WI38 (cell line): Measurements from ENCODE around the gene VWF.

Source experiments
- H3K4me3 ChIP-seq: 2 replicates; pipeline ENCODE4 v1.5.1; 2011; ENCODE audit warnings: low read depth, mild to moderate bottlenecking, control low read depth, low read length
- TF ChIP-seq, protein P1 (sequence below): IDR thresholded peaks from 2 replicates; pipeline ENCODE4 v1.5.1; 2012; ENCODE audit warnings: low read depth, mild to moderate bottlenecking, control low read depth, low read length

VWF gene

DNA sequence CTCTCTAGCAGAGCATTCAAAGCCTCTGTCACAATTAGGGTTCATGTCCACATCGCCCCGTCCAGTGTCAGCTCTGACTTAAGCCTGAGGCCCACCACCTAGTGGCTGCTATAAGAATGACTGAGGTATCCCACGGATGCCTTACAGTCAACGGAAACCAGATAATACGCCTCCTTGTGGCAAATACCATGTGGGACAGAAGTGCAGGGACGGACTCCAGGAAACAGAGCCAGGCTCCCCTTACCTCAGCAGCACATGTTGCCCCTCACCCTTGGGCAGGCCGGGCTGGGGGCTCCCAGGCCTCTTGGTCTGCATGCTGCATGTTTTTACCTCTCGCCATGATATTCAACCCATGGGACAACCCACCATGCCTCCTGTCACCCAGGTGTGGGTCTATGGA, 86.3 kb downstream of the VWF start:
- H3K4me3 ChIP-seq, result no peak overlapping the region
- TF ChIP-seq, protein P1, sequence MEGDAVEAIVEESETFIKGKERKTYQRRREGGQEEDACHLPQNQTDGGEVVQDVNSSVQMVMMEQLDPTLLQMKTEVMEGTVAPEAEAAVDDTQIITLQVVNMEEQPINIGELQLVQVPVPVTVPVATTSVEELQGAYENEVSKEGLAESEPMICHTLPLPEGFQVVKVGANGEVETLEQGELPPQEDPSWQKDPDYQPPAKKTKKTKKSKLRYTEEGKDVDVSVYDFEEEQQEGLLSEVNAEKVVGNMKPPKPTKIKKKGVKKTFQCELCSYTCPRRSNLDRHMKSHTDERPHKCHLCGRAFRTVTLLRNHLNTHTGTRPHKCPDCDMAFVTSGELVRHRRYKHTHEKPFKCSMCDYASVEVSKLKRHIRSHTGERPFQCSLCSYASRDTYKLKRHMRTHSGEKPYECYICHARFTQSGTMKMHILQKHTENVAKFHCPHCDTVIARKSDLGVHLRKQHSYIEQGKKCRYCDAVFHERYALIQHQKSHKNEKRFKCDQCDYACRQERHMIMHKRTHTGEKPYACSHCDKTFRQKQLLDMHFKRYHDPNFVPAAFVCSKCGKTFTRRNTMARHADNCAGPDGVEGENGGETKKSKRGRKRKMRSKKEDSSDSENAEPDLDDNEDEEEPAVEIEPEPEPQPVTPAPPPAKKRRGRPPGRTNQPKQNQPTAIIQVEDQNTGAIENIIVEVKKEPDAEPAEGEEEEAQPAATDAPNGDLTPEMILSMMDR, result peak; percentile 87

DNA sequence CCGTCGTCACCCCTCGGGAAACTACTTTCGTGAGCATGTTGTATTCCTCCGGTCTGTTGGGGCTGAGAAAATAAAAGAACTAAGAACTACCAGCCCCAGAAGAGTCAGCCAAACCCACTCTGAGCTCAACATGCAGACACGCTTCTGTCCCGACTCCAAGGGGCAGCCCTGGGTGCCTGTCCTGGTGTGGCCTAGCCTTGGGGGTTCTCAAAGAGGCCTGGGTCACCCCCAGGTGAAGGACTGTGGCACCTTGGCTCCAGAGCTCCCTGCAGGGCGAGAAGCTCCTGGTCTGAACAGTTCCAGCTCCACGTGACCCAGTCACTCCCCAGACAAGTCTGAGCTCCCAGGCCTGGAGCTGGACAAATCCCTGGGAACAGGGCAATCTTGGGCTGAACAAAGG, 87.0 kb downstream of the VWF start:
- H3K4me3 ChIP-seq, result no peak overlapping the region
- TF ChIP-seq, protein P1, result no peak

DNA sequence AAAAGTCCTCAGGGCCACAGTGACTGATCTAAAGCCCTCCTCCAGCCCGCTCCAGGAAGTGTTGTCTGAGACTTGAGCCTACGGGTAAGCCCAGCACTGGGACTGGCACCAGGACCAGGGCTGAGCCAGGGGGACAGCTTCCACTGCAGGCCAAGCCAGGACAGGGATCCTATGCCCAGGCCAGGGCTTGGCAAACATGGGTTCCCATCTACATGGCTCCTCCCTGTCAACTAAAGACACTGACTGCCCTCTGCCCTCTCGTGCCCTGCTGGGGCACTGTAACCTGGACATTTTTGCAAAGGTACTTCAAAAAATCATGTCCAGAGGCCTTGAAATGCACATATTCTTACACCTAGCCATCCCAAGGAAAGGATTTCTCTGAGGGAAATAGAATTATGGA, 88.0 kb downstream of the VWF start:
- no peak overlapping the region for H3K4me3 ChIP-seq
- TF ChIP-seq, protein P1, result no peak

DNA sequence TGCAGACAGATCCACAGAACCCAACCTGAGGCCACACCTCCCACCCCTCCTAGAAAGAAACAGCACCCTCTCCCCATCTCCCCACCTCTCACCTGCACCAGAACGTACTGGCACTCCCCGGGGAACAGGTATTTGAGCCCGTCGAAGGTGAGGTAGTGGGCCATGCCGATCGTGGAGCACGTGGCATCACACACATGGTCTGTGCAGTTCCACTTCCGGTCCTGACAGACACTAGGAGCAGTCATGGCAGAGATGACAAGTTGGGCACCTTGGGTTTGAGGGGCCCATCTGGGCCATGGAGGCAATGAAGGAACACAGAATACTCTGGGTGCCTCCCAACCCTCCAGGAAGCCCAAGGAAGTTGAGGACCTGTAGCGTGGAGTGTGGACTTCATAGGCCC, 89.9 kb downstream of the VWF start:
- TF ChIP-seq, protein P1, result no peak
- H3K4me3 ChIP-seq, result no peak overlapping the region

DNA sequence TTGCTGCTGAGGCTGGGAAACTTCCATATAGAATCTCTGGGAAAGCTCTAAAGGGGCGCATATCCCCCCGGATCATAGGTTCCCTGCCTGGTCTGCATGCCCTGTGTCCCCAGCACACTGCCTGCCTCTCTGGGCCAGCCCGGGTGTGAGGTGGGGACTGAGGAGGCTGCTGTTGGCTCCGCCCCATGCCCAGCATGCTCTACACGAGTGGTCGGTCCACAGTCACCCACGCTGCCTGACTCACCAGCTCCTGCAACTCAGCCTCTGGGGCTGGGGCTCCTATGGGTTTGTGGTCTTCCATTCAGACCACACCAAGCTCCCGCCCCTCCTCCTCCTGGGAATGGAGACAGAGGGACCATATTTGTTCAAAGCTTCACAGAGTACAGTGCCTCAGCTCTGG, 90.9 kb downstream of the VWF start:
- TF ChIP-seq, protein P1, result no peak
- no peak overlapping the region for H3K4me3 ChIP-seq

DNA sequence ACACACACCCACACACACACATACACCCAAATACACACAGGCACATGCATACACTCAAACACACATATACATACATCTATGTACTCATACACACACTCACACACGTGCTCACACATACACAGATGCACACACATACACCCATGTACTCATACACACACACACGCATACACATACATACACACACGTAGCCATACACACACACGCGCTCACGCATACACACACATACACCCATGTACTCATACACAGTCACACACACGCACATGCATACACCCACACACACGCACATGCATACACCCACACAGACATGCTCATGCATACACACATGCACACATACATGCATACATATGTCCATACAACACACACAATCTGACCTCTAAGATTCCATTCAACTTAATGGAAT, 91.7 kb downstream of the VWF start:
- H3K4me3 ChIP-seq, result no peak overlapping the region
- TF ChIP-seq, protein P1, result no peak

DNA sequence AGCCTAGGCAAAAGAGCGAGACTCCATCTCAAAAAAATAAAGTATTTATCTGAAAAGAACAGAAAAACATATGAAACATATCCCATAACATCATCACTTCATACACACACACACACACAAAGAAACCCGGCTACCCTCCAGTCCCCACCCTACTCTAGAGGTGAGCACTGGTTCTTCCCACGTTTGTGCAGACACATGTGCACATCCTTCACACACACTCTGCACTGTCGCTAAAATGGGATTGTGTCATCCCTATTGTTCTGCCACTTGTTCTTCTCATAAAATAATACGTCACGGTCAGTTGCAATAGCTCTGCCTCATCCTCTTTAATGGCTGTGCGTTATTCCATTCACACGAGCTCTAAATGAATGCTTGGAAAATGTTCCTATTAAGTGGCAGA, 93.5 kb downstream of the VWF start:
- H3K4me3 ChIP-seq, result no peak overlapping the region
- TF ChIP-seq, protein P1, result no peak

DNA sequence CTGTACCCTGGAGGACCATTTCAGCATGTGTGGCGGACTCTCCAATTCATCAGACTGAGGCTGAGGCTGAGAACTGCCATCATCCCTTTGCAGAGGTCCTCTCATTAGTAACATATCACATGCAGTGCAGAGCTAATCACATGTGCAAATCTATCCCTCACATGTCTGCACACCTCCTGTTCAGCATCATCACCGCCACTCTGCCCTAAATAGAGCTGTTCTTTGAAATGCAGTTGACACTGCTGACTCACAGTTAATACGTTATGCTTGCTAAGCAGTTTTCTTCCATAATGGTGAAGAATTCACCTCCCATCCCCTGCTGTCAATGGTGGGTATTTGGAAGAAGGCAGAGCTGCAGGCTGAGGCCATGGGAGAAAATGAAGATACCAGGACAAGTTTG, 94.4 kb downstream of the VWF start:
- TF ChIP-seq, protein P1, result no peak
- no peak overlapping the region for H3K4me3 ChIP-seq
